ENCODE data around the gene SYNE1.

Gene SYNE1

DNA sequence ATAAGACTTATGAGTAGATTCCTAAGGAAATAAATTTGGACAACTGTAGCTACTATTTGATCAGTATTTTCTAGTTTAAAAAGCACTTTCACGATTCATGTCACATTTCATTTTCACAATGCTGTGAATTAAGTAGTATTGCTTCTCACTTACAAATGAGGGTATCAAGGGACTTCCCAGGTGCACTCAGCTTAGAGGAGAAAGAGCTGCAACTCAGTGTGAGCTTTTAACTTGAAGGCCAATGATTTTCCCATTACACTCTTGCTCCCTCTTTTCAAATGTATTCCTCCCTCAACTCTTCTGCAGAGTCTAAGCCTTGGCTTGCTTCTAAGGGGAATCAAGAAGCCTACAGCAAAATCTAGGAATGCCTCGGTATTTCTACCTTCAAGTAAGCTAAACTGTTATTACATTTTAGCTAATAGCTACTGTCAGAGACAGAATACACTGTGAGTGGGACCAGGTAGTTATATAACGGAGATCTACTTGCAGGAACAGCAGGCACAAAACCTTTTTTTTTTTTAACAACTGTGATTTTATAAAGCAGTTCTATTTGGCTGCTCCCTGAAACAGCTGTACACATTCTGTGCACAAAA lies 339.0 kb downstream of the SYNE1 start:
- TF ChIP-seq POLR2A (IDR thresholded peaks at IDR 0.05; ENCODE audit: low read length) (no peak), GATA1 (IDR thresholded peaks at IDR 0.05; ENCODE audit: low read depth, low read length) (no peak)
- no peak for DNase-seq

DNA sequence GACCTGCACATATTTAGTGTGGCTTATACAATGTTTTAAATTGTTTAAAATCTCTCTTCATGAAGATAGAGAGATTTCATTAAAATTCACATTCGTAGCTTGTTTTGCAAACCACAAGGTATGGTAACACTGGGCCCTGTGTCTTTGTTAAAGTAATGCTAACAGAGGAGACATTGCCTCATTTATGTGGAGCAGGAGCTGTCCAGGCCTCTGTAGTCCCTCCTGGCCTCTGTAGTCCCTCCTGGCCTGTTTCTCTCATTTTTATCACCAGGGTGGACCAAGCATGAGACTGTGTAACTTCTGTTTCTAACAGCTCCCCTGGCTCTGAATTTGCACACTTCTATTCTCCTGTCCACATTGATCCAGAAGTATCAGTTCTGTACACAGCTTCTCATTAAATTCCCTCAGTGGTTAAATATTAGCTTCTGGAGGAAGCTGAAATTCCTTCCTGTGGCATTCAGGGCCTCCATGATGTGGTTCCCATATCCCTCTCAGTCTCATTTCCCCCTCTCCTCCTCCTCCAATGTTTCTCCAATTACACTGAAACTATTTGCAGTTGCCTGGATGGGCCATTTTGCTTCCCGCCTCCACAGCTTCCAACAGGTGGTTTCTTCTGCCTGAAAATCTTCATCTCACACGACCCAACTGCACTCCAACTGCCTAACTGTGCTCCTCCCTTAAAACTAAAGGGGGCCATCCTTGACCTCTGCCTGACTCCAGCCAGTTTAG lies 340.4 kb downstream of the SYNE1 start:
- DNase-seq = no peak
- TF ChIP-seq POLR2A (IDR thresholded peaks at IDR 0.05; ENCODE audit: low read length) (no peak), GATA1 (IDR thresholded peaks at IDR 0.05; ENCODE audit: low read depth, low read length) (no peak)

DNA sequence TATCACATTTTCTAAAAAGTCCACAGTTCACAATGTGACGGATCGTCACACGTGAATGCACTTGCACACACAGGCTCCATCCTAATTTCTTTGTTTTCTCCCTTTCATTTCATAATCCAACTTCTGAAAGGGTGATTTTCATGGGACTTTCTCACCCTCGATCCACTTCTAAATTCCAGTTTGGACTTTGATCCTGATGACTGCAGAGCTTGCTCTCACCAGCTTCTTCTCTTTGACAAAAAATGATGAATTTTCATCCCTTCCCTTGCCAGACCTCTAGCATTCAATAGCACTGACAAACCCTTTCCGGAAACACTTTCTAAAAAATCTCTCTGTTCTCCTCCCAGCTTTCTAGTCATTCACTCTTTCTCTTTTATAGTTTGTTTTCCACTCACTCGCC lies 341.2 kb downstream of the SYNE1 start:
- no peak for DNase-seq
- no peak for TF ChIP-seq GATA1 (IDR thresholded peaks at IDR 0.05; ENCODE audit: low read depth, low read length)
- no peak for TF ChIP-seq POLR2A (IDR thresholded peaks at IDR 0.05; ENCODE audit: low read length)

DNA sequence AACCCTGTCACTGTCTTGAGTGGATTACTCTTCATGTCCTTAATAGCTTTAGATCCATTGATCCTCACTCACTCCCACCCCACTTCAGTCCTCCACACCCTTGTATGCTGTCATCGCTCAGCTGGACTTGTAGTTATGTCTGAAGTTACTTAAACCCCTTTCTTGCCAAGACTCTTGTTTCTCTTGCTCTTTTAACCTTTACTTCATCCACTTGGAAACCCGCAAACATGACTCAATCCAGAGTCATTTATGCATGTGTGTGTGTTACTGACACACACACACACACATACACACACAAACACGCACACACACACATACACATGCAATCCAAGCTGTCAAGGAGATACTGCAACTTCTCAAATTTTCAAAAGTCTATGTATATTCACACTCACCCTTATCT lies 341.8 kb downstream of the SYNE1 start:
- TF ChIP-seq GATA1 (IDR thresholded peaks at IDR 0.05; ENCODE audit: low read depth, low read length) (no peak), POLR2A (IDR thresholded peaks at IDR 0.05; ENCODE audit: low read length) (no peak)
- no peak for DNase-seq

DNA sequence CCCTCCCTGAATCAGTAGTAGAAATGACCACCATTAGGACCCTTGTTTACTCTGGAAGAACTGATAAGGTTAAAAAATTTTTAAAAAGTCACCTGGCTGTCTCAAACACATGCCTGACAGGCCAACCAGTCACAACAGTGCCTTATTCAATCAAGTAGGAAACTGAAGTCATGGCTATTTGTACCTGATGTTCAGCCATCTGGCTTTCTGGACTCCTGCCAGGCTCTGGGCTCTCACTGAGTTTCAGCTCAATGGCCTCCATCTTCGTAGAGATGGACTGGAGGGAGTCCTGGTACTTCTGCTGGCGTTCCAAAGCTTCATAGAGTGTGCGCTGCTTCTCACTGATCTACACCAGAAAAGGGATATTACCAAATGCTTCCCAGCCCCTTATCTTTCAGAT lies 343.8 kb downstream of the SYNE1 start:
- TF ChIP-seq POLR2A (IDR thresholded peaks at IDR 0.05; ENCODE audit: low read length) = no peak
- no peak for DNase-seq

DNA sequence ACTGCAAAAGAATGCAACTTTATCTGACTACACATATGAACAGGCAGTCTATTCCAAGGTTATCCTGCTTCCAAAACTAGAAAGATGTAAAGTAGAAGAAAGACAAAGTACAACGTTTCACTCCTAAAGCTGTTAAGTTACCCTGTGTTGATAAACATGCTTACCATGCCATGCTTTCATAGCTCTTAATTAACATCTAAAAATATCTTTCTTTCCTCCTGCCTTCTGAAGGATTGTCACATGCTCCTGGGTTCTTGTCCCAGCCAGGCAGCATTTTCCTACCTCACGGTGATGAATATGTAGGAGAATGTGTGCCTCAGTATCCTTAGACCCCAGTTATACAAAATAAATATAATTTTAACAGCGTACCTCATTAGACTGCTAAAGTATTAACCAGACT lies 344.6 kb downstream of the SYNE1 start:
- TF ChIP-seq POLR2A (IDR thresholded peaks at IDR 0.05; ENCODE audit: low read length) = no peak
- no peak for DNase-seq

DNA sequence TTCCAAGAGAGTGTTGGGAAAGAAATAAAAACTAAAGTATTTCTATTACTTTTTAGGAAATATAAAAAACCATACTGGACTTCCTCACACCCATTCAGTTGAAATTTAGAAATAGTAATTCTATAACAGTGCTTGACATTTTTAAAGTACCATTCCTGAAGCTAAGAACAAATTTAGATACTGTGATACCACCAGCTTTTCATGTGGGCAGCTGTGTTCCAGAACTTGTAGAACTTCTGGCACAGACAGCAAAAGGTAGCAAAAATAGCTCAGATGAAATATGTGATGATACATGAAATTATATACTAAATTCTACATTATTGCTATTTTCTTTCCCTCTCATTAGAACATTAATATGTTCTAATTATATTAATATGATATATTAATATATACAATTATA lies 346.5 kb downstream of the SYNE1 start:
- TF ChIP-seq GATA1 (IDR thresholded peaks at IDR 0.05; ENCODE audit: low read depth, low read length) (no peak), POLR2A (IDR thresholded peaks at IDR 0.05; ENCODE audit: low read length) (no peak)
- DNase-seq = no peak

DNA sequence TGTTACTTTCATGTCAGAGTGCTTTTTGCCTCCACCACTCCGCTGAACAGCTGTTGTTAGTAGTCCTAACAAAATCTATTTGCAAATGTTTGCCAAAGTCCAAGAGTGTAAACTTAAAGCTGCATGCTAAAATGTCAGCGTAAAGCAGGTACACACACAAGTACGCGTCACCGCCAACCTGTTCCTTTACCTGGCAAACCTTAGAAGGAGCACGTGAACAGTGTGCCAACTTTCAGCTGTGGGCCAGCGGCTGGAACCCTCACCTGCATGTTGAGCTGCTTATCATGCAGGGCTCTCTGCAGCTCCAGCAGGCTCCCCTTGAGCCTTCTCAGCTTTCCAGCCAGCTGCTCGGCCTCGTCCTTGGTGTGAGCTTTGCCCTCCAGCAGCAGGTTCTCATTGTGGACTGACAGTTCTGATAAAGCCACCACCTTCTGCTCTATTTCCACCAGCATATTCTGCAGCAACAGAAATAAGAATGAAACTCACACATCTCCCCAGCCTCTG lies 359.3 kb downstream of the SYNE1 start:
- TF ChIP-seq GATA1 (IDR thresholded peaks at IDR 0.05; ENCODE audit: low read depth, low read length) (no peak), POLR2A (IDR thresholded peaks at IDR 0.05; ENCODE audit: low read length) (no peak)
- no peak for DNase-seq

DNA sequence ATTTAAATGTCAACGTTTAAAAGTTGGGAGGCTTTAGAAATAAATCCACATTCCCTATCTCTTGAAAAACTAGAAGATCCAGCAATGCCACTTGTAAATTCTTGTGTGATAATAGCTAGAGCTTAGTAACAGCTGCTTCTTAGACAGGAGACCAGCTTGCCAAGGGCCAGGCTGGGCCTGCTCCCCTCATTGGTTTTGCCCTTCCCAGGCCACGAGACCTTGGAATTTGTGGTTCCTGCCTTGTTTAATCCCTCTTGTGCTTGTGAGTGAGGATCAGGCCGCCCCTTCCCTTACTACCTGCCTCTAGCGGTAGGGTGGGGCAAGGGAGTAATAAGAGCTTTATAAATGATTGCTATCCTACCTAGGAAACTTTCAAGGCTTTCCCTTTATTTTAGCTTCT lies 363.5 kb downstream of the SYNE1 start:
- no peak for TF ChIP-seq POLR2A (IDR thresholded peaks at IDR 0.05; ENCODE audit: low read length)
- no peak for TF ChIP-seq GATA1 (IDR thresholded peaks at IDR 0.05; ENCODE audit: low read depth, low read length)
- no peak for DNase-seq

DNA sequence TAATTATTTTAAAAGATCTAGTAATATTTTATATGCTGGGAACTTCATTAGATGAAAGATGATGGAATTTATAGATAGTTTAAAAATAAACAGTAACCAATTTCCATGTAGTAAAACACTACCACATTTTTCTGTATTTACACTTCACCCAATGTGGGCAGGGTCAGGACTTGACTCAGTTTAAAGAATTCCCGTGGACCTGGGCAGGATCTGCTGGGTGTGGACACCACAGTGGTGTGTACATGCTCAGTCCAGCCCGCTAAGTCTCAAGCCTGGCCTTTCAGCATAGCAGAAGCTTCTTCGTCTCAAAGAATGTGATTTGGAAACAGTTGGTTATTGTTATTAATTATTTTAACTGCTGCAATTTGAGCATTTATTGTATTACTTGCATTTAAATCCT lies 364.2 kb downstream of the SYNE1 start:
- no peak for DNase-seq
- TF ChIP-seq POLR2A (IDR thresholded peaks at IDR 0.05; ENCODE audit: low read length) = no peak
- no peak for TF ChIP-seq GATA1 (IDR thresholded peaks at IDR 0.05; ENCODE audit: low read depth, low read length)

DNA sequence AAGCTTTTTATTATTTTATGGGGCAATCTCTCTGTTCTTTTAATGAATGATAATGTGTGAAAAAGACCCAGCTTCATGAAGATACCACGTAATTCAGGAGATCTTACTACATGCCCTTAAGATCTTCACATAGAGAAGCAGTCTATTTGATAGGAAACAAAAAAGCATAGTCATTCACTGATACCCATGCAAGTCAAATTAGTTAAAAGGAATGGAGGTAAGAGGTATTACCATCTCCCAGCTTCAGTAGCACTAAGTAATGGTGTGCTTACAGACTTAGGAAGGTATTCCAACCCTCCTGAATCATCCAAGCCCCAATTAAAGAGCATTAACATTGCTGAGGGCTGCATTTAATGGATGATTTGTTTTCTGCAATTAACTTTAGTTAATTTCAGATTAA lies 364.7 kb downstream of the SYNE1 start:
- no peak for TF ChIP-seq POLR2A (IDR thresholded peaks at IDR 0.05; ENCODE audit: low read length)
- TF ChIP-seq GATA1 (IDR thresholded peaks at IDR 0.05; ENCODE audit: low read depth, low read length) = no peak
- no peak for DNase-seq

DNA sequence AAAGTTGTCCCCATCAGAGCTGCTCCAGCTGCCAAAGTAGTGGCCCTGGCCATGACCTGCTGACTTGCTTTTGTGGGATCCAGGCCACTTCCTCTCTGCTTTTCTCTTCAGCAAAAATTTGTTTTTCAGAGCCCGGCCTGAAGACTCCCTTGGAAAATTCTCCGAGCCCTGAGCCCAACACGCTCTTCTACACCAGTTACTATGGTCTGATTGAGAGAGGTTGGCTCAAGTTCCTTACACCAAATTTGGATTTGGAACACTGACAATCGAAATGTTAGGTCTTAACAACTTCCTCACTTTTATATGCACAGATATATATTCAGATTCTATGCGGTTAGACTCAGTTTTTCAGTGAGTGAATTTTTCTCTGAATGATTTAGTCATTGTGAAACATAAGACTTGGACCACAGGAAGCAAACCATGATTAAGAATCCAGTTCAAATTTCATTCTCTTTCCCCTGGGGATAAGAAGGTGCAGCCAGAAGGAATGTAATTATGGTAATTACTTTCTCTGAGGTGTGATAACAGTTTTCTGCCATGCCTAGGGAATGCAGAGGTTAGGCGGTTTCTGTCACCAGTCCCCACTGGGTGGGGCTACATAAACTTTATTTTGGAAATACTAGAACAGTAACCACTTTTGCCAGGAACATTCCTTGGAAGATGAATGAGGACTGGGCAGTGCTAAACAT lies 365.2 kb downstream of the SYNE1 start:
- no peak for DNase-seq
- no peak for TF ChIP-seq GATA1 (IDR thresholded peaks at IDR 0.05; ENCODE audit: low read depth, low read length)
- no peak for TF ChIP-seq POLR2A (IDR thresholded peaks at IDR 0.05; ENCODE audit: low read length)

DNA sequence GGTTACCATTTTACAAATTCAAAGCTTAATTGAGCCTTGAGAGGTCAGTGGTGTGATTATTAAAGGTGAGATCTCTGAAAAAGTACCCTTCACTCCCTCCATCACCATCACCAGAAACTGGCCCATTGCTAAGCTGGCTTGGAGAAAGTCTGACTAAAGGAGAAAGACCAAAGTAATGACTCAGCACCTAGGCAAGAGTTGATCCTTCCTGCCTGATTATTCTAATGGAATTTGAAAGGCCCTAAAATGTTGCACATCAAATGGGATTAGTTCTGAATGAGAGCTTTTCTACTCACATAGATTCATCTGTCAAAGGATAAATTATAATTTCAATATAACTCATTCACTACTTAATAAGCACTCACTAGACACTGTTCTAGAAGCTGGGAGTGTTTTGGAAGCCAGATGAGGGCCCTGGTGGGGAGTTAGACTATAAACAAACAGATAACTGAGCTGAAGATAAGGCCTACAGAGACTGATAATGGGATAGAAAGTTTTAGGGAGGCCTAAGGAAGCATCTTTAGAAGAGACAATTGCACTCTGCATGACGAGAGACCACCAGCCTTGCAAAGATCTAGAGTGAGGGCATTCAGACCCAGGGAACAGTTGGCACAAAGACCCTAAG lies 366.7 kb downstream of the SYNE1 start:
- peak in 1 of 2 experiments; percentile 7 for DNase-seq
- TF ChIP-seq GATA1 (IDR thresholded peaks at IDR 0.05; ENCODE audit: low read depth, low read length) = no peak
- TF ChIP-seq POLR2A (IDR thresholded peaks at IDR 0.05; ENCODE audit: low read length) = no peak

DNA sequence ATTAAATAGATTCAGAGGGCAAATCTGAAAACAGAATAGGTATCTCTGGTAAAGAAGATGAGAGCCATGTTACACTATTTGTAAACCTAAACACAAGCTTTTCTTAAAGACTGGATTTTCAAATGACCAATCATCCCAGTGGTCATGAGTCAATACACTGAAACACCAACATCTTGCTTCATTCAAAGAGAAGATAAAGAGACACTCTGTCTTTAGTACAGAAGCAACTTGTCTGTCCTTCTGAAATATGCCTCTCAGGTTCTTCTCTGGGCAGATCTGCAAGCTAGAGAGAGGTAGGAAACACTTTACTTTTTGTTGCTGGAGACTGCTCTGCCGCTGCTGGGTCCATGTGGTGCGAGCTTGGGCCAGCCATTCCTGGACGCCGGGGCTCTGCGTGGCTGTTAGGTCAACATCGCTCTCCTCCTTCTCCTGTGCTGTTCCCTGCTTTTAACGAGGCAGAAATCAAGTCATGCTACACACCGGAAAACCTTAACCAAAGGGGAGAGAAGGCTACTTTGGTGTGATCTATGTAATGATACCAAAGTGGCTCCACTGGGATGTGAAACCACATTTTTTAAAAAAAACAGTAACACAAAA lies 368.2 kb downstream of the SYNE1 start:
- TF ChIP-seq GATA1 (IDR thresholded peaks at IDR 0.05; ENCODE audit: low read depth, low read length) (no peak), POLR2A (IDR thresholded peaks at IDR 0.05; ENCODE audit: low read length) (no peak)
- no peak for DNase-seq

Measured in erythroblast (primary cell).